GM12878 (cell line): ENCODE measurements around the gene SMARCB1. TPM values are rescaled to one million over a fixed set of nuclear protein-coding genes. Genes with fewer than 3 reads are reported as not detected.
A peak's percentile ranks its signal among the peaks of the same experiment; 100 is the strongest.

Experiments used
- ATAC-seq: fragments of 200-7000 bp; cut with Tn5 transposase; 3 replicates; pipeline ENCODE4 v1.9.1; 2020; ENCODE audit warnings: mild to moderate bottlenecking, moderate library complexity
- BruUV-seq: library from RNA; stranded (reverse); fragments of 400-500 nt; replicated peaks from 2 replicates; lab custom pipeline; 2021; lab: Mats Ljungman, UMichigan
- CTCF ChIA-PET: fragments of 300-600 bp; sonication (Branson Sonifier 250); formaldehyde crosslinking; extraction: SDS; loops from one replicate; lab custom pipeline; 2021; ENCODE audit warnings: inconsistent platforms; lab: Yijun Ruan, JAX
- POLR2A ChIA-PET: fragments of 350-600 bp; formaldehyde crosslinking; extraction: SDS; loops from one replicate; lab custom pipeline; 2021; ENCODE audit warnings: inconsistent platforms; lab: Charles Lee
- RAD21 ChIA-PET: fragments of 300-600 bp; sonication (Branson Sonifier 250); formaldehyde crosslinking; loops from one replicate; lab custom pipeline; 2023; ENCODE audit warnings: antibody characterized with exemption; ENCODE audit not compliant: unreplicated experiment; lab: Charles Lee
- SMC1A ChIA-PET: fragments of 300-600 bp; sonication (Branson Sonifier 250); formaldehyde crosslinking; loops from one replicate; lab custom pipeline; 2023; ENCODE audit not compliant: unreplicated experiment, uncharacterized antibody; lab: Charles Lee
- DNase-seq: peaks from one replicate; pipeline ENCODE4 v3.0.0-alpha.2; 2011; ENCODE audit warnings: low read depth, low spot score
- FAIRE-seq: peaks from 3 replicates; lab custom pipeline; 2011; peaks lifted over from hg19 to GRCh38; lab: Jason Lieb, UNC
- H2AFZ ChIP-seq: 2 replicates; pipeline ENCODE4 v1.6.0; 2011; ENCODE audit warnings: low read depth, low read length, control low read depth; ENCODE audit not compliant: control insufficient read depth
- H3K27ac ChIP-seq: 2 replicates; pipeline ENCODE4 v1.5.1; 2011; ENCODE audit warnings: control low read depth; ENCODE audit not compliant: control insufficient read depth, insufficient read depth
- H3K27me3 ChIP-seq, 2 experiments: replicated peaks in 1 of 2; 2 replicates each; pipeline versions ENCODE4 v1.6.0 to v1.6.1; 2011; ENCODE audit warnings: low read length in 1 of 2; ENCODE audit not compliant: control insufficient read depth in 2 of 2, insufficient read depth in 2 of 2
- H3K36me3 ChIP-seq, 2 experiments: 2 replicates each; pipeline ENCODE4 v1.5.1; 2011; ENCODE audit warnings: low read length in 1 of 2; ENCODE audit not compliant: control insufficient read depth in 2 of 2, insufficient read depth in 2 of 2
- H3K4me1 ChIP-seq: 2 replicates; pipeline ENCODE4 v1.6.1; 2011; ENCODE audit warnings: mild to moderate bottlenecking, low read length, moderate library complexity, mixed read lengths; ENCODE audit not compliant: control insufficient read depth, insufficient read depth
- H3K4me2 ChIP-seq: 2 replicates; pipeline ENCODE4 v1.6.0; 2011; ENCODE audit warnings: control low read depth; ENCODE audit not compliant: control insufficient read depth, insufficient read depth
- H3K4me3 ChIP-seq: fragments of 200-600 bp; sonication (generic); 2 replicates; pipeline ENCODE4 v1.5.1; 2016
- H3K79me2 ChIP-seq: 2 replicates; pipeline ENCODE4 v1.6.0; 2011; ENCODE audit warnings: low read length; ENCODE audit not compliant: control insufficient read depth, insufficient read depth
- H3K9ac ChIP-seq: 2 replicates; pipeline ENCODE4 v1.8.0; 2011; ENCODE audit warnings: low read length, control low read depth, mixed read lengths; ENCODE audit not compliant: control insufficient read depth, insufficient read depth
- H3K9me3 ChIP-seq: replicated peaks from 3 replicates; pipeline ENCODE4 v1.5.1; 2011; ENCODE audit warnings: mild to moderate bottlenecking, low read length; ENCODE audit not compliant: control insufficient read depth, insufficient read depth
- H4K20me1 ChIP-seq: 2 replicates; pipeline ENCODE4 v1.6.0; 2011; ENCODE audit not compliant: control insufficient read depth, insufficient read depth
- ATF2 ChIP-seq: IDR thresholded peaks from 2 replicates; pipeline ENCODE4 v1.6.1; 2012; ENCODE audit warnings: low read length, inconsistent platforms
- ELK1 ChIP-seq: IDR thresholded peaks from 2 replicates; pipeline ENCODE4 v1.6.1; 2012; ENCODE audit warnings: low read depth, low read length, improper control_type of control experiment
- HCFC1 ChIP-seq: fragments of 150-350 bp; IDR thresholded peaks from 2 replicates; pipeline ENCODE4 v1.6.1; 2014; ENCODE audit warnings: low read length
- LARP7 ChIP-seq: fragments of 450-650 bp; IDR thresholded peaks from 2 replicates; pipeline ENCODE4 v1.6.1; 2017; ENCODE audit warnings: mild to moderate bottlenecking
- RBBP5 ChIP-seq: fragments of 200-600 bp; sonication (generic); conservative IDR thresholded peaks from 2 replicates; pipeline ENCODE4 v1.6.1; 2016
- REST ChIP-seq: IDR thresholded peaks from 2 replicates; pipeline ENCODE4 v1.6.1; 2012; ENCODE audit warnings: mild to moderate bottlenecking, low read depth, low read length
- WGBS: methylation state at CpG from one replicate; pipeline ENCODE4 v1.1.6; 2016; ENCODE audit warnings: low lambda C conversion rate; ENCODE audit not compliant: insufficient replicate concordance, insufficient coverage; ENCODE audit errors: missing lambda C conversion rate; 5-methylcytosine and 5-hydroxymethylcytosine counted together
- in situ Hi-C: fragments of 300-500 bp; cut with MboI; formaldehyde crosslinking; loops from 9 replicates; pipeline ENCODE4 v1.14.3; 2018; ENCODE audit warnings: mixed read lengths
- intact Hi-C: fragments of 100-400 bp; cut with micrococcal nuclease; formaldehyde crosslinking; loops from one replicate; pipeline ENCODE4 v1.14.2; 2022; ENCODE audit not compliant: unreplicated experiment
- polyA plus RNA-seq, 11 experiments: library from polyadenylated mRNA; depleted of rRNA in 4 of 11; unstranded in 6 of 11; stranded (reverse) in 5 of 11; fragments of >200 nt; fragmentation: Nextera tagmentation in 4 of 11; fragmentation: Illumina TruSeq in 1 of 11; extraction: Ambion mirVana in 4 of 11; extraction: Trizol in 1 of 11; gene quantifications; 1 replicate in 1 of 11; 2 replicates in 10 of 11; pipeline versions ENCODE4 v1.2.1 to v1.2.3, GENCODE V29; 2011 to 2016; ENCODE audit warnings: inconsistent platforms in 2 of 11, missing spikeins in 2 of 11, low read depth in 1 of 11
- total RNA-seq, 4 experiments: library from RNA; depleted of rRNA in 3 of 4; stranded (reverse); fragments of >200 nt in 3 of 4; fragmentation: Illumina TruSeq in 1 of 4; extraction: Trizol in 1 of 4; gene quantifications; 2 replicates each; pipeline versions ENCODE4 v1.2.1 to v1.2.3, GENCODE V29; 2013 to 2021

The SMARCB1 gene
- total and polyA plus RNA-seq, 10 of the 15 experiments (the other 5 are each of a cell fraction or from before 2014, with no cell fraction given) = 9.1 to 215 (median 183) TPM

- no peak overlapping the region for H3K9ac ChIP-seq
- H3K4me1 ChIP-seq = peaks cover 72% of the 10 kb centered on the region
- no peak overlapping the region for H2AFZ ChIP-seq
- H4K20me1 ChIP-seq = no peaks in the 10 kb centered on the region
- H3K27me3 ChIP-seq = no peaks in the 10 kb centered on the region
- RAD21 ChIA-PET = interaction anchor here (0.9 to 5.1 kb wide), 14 partner anchors 11 to 130 kb away, joined by 3 to 38 read pairs (median 6); partner anchors contain the start of genes CHCHD10, MMP11 and SLC2A11
- no peaks in the 10 kb centered on the region for H3K79me2 ChIP-seq
- H3K4me2 ChIP-seq = 0 out of 2 replicates have a peak overlapping the region, but pooled peaks have one; percentile 18
- FAIRE-seq = no peak
- TF ChIP-seq ATF2 (no peak), HCFC1 (no peak), RBBP5 (no peak), ELK1 (no peak), REST (no peak), LARP7 (no peak)
- no peak for DNase-seq
- H3K4me3 ChIP-seq = no peak overlapping the region
- SMC1A ChIA-PET = interaction anchor here (0.5 to 3.4 kb wide), 15 partner anchors 9 to 302 kb away, joined by 3 to 40 read pairs (median 4); partner anchors contain the start of genes CHCHD10, MMP11 and SLC2A11
- no peaks in the 10 kb centered on the region for H3K36me3 ChIP-seq
- no peak for ATAC-seq
- CTCF ChIA-PET = interaction anchor here (0.7 to 9.7 kb wide), 18 partner anchors 11 to 556 kb away, joined by 3 to 197 read pairs (median 3); partner anchors contain the start of genes C22orf15, CHCHD10, MIF and SLC2A11
- in situ Hi-C loops = loop anchor here (5.0 kb wide), 2 partner anchors 219 to 299 kb away; no protein-coding TSS in a partner anchor
- WGBS = 92% methylated on average over 7 of the region's 7 CpGs
- no TSS peak for BruUV-seq
- H3K9me3 ChIP-seq = no peaks in the 10 kb centered on the region
- no peak overlapping the region for H3K27ac ChIP-seq
- POLR2A ChIA-PET = interaction anchor here (0.6 to 4.2 kb wide), 9 partner anchors 12 to 116 kb away, joined by 3 to 21 read pairs (median 6); partner anchors contain the start of genes MIF, MMP11 and SLC2A11
- intact Hi-C loops = loop anchor here (5.0 kb wide), 1 partner anchor 219 kb away; no protein-coding TSS in a partner anchor
Observed at GRCh38 chr22:23846081-23846469, 59.3 kb downstream of the SMARCB1 start.
